Stimulated activated CD8-positive, alpha-beta memory T cell treated with anti-CD3 and anti-CD28 coated beads, Interleukin-12 subunit alpha, Interleukin-12 subunit beta, amount 100 ng/mL, for 4 hours (primary cell): ENCODE data around the gene SLC16A2.
A peak's percentile ranks its signal among the peaks of the same experiment; 100 is the strongest.

Experiments
- DNase-seq: peaks from one replicate; pipeline ENCODE4 v3.0.0-alpha.2; 2020; ENCODE audit warnings: low read depth

Gene SLC16A2

DNA sequence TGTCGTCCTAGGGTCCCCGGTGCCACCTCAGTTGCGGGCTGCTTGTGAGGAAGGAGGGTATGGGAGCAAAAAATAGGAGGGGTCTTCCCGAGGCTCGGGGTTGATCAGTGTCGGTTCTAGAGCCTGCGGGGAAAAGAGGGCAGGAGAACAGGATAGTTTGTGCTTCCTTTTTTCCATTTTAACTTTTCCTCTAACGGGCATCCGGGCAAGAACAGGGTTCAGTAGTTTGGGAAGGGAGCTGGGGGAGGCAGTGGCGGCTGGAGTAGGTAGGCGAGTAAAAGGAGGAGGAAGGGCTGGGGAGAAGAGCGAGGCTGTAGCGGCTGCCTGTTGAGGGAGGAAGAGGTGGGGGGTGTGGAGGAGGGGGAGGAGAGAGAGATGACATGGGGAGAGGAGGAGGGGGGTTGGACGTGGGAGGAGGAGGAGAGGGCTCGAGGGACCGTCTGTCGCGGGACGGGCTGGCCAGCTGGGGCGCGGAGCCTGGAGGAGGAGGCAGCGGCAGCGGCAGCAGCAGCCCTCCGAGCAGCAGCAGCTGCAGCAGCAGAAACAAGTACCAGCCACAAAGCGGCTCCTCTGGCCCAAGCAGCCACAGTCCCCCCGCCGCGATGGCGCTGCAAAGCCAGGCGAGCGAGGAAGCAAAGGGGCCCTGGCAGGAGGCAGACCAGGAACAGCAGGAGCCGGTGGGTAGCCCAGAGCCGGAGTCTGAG lies at the start of gene SLC16A2:
SLC16A2 (plus strand) TSS at position 458 of the 704 bp plus-strand sequence; CDS start at position 603, 145 bp downstream.
- no peak for DNase-seq

DNA sequence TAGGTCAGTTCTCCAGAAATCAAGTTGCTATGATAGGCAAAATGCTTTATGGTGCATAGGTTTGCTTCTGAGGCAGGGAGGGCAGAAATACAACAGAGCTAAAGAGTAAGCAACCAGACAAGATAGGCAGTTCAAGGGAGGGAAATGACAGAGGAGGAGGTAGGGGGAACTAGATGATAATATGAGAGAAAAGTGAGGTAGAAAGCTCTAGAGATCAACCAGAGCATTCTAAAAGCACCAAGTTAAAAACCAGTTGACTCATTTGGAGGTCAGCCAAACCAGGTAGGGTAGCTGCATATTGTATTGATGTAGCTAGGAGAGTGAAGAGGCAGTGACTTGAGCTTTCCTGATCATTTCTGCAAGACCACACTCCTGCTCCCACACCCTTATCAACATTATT lies 49.0 kb upstream of the SLC16A2 start:
- DNase-seq: no peak

DNA sequence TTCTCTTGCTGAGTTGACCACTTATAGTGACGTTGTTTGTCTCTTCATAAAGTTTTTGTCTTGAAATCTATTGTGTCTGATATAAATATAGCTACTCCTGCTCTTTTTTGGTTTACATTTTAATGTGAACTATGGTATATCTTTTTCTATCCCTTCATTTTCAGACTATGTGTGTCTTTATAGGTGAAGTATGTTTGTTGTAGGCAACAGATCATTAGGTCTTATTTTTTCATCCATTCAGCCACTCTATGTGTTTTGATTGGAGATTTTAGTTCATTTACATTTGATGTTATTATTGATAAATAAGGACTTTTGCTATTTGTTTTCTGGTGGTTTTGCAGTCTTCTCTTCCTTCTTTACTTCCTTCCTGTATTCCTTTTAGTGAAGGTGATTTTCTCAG lies 44.0 kb upstream of the SLC16A2 start:
- no peak for DNase-seq

DNA sequence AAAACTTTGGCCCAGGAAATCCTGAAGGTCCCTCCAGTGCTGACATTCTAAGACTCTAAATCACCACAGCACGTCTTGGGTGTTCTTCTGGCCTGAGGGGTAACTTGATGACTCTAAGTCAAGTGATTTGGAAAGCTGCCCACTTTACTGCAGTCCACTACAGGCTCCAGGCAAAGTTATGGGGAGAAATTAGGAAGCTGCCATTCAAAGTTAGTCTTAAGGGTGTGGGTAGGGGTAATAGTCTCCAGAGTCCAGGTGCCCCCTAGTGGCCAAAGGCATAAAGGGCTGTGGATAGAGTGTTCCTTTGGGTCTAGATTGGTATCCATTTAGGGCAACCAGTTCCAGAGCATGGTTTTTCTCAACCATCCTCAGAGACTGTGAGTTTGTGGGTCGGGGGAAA lies 38.7 kb upstream of the SLC16A2 start:
- peak; percentile 25 for DNase-seq

DNA sequence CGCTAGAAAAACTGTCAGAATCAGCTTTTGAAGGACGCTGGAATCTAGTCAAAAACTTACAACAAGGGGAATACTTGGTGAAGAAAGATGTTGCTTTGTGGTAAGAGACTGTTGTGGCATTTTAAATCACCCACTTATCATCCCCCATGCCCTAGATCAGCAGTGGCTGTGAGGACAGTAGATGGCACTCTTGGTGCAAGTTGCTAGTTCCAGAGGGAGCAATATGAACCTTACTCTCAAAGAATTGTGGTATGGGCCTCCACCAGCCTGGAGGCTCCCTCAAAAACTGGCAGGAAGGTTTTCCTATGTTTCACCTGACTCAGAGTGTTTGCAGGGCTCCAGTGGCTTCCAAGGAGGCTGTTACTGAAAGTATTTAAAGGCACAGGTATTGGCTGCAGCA lies 37.7 kb upstream of the SLC16A2 start:
- no peak for DNase-seq

DNA sequence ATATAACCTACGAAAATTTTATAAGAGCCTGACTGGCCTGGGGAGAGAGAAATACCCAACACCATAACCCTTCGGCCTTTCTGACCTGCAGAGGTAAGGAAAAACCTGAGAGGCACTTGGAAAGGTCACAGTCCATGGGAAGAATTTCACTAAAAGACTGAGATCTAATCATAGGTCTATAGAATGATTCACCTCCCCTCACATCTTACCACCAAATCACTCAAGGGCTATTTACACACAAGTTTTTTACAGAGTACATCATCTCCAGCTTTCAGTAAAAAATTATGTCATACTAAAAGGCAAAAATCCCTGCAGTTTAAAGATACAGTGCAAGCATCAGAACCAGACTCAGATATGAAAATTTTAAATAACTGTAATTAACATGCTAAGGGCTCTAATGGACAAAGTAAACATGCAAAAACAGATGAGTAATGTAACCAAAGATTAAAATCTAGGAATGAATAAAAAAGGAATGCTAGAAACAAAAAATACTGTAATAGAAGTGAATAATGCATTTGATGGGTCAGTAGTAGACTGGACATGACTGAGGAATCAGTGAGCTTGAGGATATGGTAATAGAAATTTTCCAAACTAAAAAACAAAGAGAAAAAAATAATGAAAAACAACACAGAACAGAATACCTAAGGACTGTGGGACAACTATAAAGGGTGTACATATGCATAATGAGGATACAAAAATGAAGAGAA lies 32.1 kb upstream of the SLC16A2 start:
- DNase-seq: no peak

DNA sequence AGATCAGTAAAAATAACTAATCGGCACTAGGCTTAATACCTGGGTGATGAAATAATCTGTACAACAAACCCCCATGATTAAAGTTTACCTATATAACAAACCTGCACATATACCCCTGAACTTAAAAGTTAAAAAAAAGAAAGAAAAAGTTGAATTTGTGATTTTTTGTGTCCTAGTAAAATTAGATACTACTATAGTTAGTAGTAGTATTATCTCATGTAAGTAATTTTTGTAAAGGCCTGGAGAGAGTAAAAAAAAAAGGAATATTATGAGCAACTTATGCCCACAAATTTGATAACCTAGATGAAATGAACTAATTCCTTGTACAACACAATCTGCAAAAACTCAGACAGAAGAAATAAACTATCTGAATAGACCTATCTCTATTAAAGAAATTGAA lies 25.7 kb upstream of the SLC16A2 start:
- DNase-seq: no peak

DNA sequence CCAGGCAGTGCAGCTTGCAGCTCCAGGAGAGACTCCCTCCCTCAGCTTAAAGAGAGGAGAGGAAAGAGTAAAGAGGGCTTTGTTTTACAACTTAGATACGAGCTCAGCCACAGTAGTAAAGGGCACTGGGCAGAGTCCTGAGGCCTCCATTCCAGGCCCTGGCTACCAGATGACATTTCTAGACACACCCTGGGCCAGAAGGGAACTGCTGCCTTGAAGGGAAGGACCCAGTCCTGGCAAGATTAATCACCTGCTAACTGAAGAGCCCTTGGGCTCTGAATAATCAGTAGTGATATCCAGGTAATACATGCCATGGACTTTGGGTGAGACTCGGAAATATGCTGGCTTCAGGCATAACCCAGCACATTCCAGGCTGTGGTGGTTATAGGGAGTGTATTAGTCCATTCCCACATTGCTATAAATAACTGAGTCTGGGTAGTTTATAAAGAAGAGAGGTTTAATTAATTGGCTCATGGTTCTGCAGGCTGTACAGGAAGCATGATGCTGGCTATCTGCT lies 15.3 kb upstream of the SLC16A2 start:
- no peak for DNase-seq

DNA sequence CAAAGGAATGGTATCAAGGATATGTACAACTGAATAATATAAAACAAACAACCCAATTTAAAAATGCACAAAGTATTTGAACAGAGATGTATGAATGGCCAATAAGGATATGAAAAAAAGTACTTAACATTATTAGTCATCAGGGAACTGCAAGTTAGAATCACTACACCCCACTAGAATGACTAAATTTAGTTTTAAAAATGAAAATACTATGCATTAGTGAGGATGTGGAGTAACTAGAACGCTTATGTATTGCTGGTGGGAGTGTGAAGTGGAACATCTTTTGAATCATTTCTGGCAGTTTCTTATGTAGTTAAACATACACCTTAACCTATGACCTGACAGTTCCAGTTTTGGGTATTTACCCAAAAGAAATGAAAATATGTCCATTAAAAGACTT lies 13.0 kb upstream of the SLC16A2 start:
- DNase-seq: no peak

DNA sequence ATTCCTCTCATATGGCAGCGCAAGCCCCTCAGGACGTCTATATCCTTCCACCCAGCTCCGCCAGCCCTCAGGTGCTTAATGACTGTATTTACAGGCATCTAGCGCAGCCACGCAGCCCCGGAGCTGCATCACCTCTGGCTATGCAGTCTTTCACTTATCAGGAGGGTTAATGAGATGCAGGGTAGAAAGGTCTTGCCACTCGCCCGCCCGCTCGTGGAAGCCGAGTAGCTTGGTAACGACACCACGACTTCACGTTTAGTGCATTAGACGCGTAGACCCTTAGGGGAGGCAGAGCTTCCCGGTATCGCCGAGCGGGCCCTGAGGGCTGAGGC lies 1.5 kb upstream of the SLC16A2 start:
- no peak for DNase-seq

DNA sequence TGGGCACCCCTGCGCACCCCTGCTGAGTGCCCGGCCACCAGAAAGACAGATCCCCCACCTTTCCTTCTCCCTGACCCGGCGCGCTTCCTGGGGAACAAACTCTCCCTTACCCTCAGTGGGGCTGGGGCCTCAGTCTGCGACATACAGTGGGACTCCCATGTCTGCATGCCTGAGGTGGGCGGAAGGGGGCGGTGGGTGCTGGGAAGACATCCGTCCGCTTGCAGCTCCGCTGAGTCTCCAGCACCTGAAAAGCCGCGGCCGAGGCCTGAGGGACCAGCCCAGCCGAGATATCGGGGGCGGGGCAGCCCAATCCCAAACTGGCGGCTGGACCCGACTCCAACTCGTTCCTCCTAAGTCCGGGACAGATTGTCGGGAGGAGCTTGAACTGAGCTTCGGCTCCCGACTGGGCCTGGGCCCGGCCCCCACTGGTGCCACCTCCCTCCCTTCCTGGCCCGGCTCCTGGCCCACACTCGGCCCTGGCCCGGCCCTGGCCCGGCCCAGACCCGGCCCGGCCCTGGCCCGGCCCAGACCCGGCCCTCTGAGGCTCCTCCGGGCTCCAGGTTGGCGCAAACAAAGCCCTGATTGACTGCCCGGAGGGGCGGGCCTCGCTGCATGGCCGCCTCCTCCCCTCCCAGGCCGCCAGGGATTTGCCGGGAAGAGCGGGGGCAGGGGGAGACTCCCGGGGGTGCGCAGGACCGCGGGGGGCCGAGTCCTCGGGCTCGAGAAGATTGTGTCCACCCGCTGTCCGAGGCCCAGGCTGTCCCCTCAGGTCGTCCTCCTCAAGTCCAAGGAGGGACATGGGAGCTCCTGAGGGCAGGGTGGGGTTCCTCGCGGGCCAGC lies 877 bp upstream of the SLC16A2 start:
- DNase-seq: no peak

DNA sequence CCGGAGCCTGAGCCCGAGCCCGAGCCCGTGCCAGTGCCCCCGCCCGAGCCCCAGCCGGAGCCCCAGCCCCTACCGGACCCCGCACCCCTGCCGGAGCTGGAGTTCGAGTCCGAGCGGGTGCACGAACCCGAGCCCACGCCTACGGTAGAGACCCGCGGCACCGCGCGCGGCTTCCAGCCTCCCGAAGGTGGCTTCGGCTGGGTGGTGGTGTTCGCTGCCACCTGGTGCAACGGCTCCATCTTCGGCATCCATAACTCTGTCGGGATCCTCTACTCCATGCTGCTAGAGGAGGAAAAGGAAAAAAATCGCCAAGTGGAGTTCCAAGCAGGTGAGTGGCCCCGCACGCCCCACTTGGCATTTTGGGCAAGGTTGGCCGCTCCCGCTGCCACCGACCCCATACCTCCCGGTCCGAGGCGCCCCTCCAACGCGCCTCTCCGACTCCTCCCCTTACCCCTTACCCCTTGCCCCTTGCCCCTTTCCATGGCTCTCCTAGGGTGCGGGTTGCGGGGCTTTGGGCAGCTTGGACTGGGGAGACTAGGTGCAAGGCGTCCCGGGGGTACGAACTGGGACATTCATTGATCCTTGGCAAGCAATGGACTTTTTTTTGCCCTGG lies 553 bp downstream of the SLC16A2 start:
- no peak for DNase-seq

DNA sequence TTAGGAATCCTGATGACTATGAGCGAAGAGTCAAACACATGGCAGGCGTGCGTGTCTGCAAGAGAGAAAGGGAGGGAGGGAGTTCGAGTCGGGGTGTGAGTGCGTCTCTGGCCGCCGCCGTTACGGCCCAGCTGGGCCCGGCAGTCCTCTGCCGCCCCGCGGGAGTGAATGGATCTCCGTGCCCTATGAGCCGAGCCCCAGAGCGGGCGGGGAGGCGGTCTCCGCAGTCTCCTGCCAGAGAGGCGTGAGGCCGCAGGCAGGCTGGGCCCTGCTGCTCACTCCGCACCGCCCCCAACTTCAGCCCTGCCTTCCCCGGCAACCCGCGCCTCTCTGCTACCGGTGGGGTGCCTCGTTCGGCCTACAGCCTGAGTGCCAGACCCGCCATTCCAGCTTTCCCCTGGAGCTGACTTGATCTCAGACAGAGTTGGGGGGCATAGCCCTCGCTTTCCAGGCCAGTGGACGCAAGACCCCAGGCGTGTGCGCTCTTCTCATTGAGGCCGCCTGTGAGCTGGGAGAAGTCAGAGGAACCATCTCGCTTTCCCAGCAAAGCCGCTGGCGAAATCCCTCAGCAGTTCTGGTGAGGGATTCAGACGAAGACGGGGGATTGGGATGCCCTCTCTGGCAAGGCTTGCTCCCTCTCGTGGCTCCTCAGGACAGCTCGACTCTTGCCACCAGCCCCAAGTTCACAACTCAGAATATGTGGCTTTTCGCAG lies 1.4 kb downstream of the SLC16A2 start:
- DNase-seq: no peak

DNA sequence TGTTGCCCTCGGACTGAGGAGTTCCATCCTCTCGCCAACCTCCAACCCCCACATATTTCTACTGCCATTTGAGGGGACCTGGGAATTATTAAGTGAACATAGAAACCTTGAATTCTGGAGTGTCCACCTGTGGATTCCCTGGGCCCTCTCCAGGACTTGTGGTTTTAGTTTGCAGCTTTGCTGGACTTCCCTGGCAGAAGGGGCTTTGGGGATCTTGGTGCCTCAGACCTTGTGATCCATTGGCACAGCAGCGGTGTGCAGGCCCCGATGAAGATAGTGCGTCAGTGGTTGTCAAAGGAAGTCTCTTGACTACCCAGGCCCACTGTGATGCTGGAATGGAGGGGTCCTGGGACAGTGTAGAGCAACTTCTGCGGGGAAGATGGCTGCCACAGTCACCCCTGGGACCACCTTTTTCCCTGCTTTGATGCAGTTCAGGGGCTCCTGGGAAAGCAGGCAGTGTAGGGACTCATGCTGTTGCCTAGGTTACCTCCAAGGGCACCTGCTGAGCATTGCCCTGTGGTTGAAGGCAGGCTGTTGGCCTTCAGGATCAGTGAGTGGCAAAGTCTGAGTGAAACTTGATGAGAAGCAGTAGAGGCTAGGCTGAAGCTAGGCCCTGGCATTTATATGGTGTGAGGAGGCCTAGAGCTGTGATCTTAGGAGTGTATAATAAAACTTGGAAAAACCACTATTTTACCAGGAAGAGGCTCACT lies 2.2 kb downstream of the SLC16A2 start:
- no peak for DNase-seq

DNA sequence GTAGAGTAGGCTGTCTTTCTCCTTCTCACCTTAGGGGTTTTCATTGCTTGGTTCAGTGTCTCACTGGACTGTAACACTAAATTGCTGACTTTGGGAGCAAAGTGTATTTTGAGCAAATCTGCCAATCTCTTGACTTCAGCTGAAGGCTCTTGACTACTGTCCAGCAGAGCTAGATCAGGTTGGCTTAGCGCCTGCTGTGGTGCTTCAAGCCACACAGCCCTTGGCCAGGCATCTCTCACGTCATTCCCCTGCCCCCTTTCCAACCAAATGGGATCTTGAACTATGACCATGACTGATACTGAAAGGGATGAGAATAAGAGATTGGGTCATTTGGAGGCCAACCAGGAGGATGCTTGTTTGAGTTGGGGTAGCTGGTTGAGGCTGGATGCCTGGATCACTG lies 4.8 kb downstream of the SLC16A2 start:
- DNase-seq: no peak

DNA sequence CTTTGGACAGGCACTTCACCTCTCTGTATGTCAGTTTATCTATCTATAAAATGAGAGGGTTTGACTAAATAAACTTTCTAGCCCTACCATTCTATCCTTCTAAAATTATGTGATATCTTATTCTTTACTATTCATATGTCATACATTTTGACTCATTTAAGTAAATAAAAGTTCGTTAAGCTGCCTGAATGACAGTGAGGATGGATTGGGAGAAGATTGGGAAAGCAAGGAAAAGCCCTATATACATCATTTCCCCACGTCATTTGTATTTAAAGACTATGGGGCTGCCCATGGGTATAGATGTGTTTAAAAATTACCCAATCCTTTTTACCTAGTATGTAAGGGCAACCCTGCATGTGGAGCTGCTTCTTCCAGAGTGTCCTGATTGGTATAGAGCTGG lies 5.3 kb downstream of the SLC16A2 start:
- no peak for DNase-seq

DNA sequence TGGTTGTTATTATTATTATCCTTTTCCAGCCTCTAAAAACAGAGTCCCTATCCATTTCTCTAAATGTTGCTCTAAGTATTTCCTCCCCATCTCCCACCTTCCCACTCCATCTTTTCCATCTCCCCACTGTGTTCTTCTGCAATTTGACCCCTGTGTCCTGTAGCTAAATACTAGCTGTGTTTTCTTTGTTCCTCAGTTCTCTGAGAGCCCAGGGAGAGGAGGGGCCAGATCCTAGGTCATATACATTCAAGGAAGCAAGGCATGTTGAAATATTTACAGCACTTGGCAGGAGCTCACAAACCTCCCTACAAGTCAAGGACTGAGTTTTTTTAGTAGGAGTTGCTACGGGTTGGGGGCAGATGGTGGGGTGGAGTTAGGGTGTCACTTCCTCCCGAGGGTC lies 10.5 kb downstream of the SLC16A2 start:
- DNase-seq: no peak

DNA sequence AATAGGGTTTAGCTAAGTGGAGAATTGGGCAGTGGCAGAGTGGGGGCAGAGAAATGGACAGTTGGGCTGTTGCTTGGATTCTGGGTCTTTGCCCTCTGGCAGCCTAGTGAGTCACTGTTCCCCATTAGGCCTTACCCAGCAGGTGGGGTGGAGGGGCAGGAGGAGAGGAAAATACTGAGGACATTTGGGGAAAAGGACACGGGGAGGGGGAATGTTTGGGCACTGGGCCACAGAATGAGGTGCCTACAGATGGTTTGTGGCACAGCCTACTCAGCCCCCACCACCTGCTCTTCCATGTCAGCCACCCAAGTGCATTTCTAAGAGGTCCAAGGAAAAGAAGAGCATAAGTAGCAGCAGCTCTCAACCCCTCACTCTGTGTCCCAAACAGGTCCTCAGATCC lies 13.0 kb downstream of the SLC16A2 start:
- DNase-seq: no peak

DNA sequence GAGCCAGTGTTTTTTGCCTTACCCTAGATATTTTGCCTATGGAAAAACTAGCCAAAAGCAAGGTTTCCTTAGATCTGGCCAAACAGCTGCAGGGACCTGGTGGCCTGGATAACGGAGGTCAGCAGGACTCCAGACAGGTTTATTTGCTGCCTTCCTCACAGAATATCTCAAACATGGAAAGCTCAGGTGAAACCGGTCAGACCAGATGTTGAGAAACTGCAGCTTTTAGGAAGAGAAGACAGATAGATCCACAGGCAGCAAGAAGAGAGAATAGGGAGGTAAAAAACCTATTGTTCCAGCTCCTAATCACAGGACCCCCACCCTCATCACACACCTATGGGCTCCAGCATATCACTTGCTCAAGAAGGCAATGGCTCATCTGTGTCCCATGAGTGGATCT lies 16.2 kb downstream of the SLC16A2 start:
- DNase-seq: no peak

DNA sequence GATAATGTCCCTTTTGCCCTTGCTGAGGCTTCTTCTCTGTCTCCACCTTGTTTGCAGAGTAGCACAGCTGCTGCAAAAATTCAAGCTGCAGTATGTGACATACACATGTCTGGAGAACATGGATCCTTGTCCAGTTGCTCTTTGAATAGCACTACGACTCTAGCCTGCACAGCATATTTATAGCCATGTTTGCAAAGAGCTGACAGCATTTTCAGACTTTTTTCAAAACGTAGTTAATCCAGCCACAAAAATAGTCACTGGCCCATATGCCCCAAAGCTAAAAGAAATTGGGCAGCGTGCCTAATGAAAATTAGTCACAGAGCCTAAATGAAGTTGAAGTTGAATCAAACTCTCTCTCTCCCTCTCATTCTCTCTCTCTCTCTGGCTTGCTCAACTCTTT lies 17.5 kb downstream of the SLC16A2 start:
- no peak for DNase-seq

DNA sequence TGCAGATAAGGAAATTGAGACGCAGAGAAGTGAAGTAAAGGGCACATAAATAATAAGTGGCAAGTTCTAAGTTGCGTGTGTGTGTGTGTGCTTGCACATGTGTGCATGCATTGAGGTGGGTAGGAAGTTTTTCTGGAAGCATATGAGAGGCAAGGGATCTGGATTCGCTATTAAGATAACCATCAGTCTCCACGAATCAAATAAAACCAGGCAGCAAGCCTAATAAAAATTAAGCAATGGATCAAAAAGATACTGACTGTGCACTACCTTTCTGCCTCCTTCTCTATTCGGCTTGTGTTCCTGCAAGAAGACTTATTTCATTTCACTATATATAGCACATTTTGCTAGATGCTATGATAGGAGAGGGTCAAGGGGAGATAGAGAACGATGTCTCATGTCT lies 23.8 kb downstream of the SLC16A2 start:
- DNase-seq: no peak
